ENCODE results near the gene RAB37.

RAB37 gene

GRCh38 chr17:74711058-74711824 lies 25.8 kb upstream of the RAB37 start:
- in situ Hi-C loops (cut with MboI; ENCODE audit: low pct_unique_long_range_greater_than_20kb, low sequenced_read_pairs, unreplicated experiment), result no loop called here
- TF ChIP-seq CTCF (IDR thresholded peaks at IDR 0.05; ENCODE audit: extremely low read depth, insufficient read depth, missing control alignments), result no peak

GRCh38 chr17:74712301-74712700 lies 24.8 kb upstream of the RAB37 start:
- DNase-seq (ENCODE audit: low spot score), result no peak
- in situ Hi-C loops (cut with MboI; ENCODE audit: low pct_unique_long_range_greater_than_20kb, low sequenced_read_pairs, unreplicated experiment), result no loop called here
- TF ChIP-seq CTCF (IDR thresholded peaks at IDR 0.05; ENCODE audit: extremely low read depth, insufficient read depth, missing control alignments), result no peak

More at GRCh38 chr17:74711058-74711824, 25.8 kb upstream of the RAB37 start:
- no peak for DNase-seq (ENCODE audit: low spot score)

- no peak for TF ChIP-seq CTCF (IDR thresholded peaks at IDR 0.05; ENCODE audit: extremely low read depth, insufficient read depth, missing control alignments)
- in situ Hi-C loops (cut with MboI; ENCODE audit: low pct_unique_long_range_greater_than_20kb, low sequenced_read_pairs, unreplicated experiment), result no loop called here
- DNase-seq (ENCODE audit: low spot score), result no peak
These were observed 24.3 kb upstream of the RAB37 start, which contains the start of gene CD300LF for GRCh38 chr17:74712756-74713155. Gene CD300LF, minus strand, starts transcription at chr17:74712923. Its CDS starts 57 bp downstream, at chr17:74712866.

- in situ Hi-C loops (cut with MboI; ENCODE audit: low pct_unique_long_range_greater_than_20kb, low sequenced_read_pairs, unreplicated experiment), result no loop called here
- no peak for DNase-seq (ENCODE audit: low spot score)
- no peak for TF ChIP-seq CTCF (IDR thresholded peaks at IDR 0.05; ENCODE audit: extremely low read depth, insufficient read depth, missing control alignments)
These were observed 23.8 kb upstream of the RAB37 start for GRCh38 chr17:74713171-74713755.

- no peak for TF ChIP-seq CTCF (IDR thresholded peaks at IDR 0.05; ENCODE audit: extremely low read depth, insufficient read depth, missing control alignments)
These were observed 21.9 kb upstream of the RAB37 start for GRCh38 chr17:74715144-74715543.

GRCh38 chr17:74720506-74720905 lies 16.6 kb upstream of the RAB37 start:
- in situ Hi-C loops (cut with MboI; ENCODE audit: low pct_unique_long_range_greater_than_20kb, low sequenced_read_pairs, unreplicated experiment), result no loop called here
- DNase-seq (ENCODE audit: low spot score), result no peak
- no peak for TF ChIP-seq CTCF (IDR thresholded peaks at IDR 0.05; ENCODE audit: extremely low read depth, insufficient read depth, missing control alignments)

More at GRCh38 chr17:74715144-74715543, 21.9 kb upstream of the RAB37 start:
- in situ Hi-C loops (cut with MboI; ENCODE audit: low pct_unique_long_range_greater_than_20kb, low sequenced_read_pairs, unreplicated experiment), result no loop called here
- DNase-seq (ENCODE audit: low spot score), result no peak

All from GM13977 (cell line).